Measurements from ENCODE around the gene ZNF516. TPM values are rescaled to one million over a fixed set of nuclear protein-coding genes. Genes with fewer than 3 reads are reported as not detected.

Gene ZNF516
- total and polyA plus RNA-seq, 10 of the 15 experiments (the other 5 are each of a cell fraction or from before 2014, with no cell fraction given), result 2.0 to 32.0 (median 8.3) TPM

DNA sequence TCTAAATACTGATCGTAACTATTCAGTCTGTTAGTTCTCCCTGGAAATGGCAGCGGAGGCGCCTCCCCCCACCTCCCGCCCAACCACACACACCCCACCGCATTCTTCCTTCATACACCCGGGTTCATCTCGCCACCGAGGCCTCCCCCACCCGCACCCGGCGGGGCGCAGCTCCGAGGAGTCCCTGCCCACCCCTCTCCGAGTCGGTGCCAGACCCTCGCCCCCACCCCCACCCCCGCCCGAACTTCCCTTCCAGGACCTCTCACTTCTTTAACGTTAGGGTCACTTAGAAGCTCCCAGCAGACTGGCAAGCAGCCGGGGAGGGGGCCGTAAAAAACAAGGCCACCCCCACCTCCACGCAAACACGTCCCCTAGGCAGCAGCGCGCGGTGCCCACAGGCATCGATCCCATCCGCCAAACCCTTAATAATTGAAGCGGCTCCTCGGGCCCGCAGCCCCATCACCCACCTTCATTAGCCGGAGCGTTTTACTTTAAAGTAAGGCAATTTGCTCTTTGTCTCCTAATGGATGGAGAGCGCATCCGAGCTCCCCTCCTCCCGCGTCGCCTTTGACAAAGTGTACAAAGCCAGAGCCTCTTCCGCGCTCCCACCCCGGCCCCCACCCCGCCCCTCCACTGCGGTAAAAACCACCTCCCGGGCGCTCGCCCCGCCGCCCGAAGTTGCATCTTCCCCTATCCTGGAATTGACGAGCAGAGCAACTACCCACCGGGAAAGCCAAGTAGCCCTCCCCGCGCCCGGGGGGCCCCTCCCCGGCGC lies 624 bp downstream of the ZNF516 start:
- FAIRE-seq (no peak), DNase-seq (ENCODE audit: low read depth, low spot score) (no peak), ATAC-seq (no peak)
- ChIA-PET POLR2A (interaction anchor here (0.6 to 1.0 kb wide), 2 partner anchors 9 to 20 kb away, joined by 3 read pairs; no protein-coding TSS in a partner anchor), RAD21 (ENCODE audit: unreplicated experiment) (no interaction called here), CTCF (interaction anchor here (1.7 kb wide), 1 partner anchor 96 kb away, joined by 4 read pairs; no protein-coding TSS in a partner anchor), SMC1A (ENCODE audit: uncharacterized antibody, unreplicated experiment) (interaction anchor here (2.4 kb wide), 1 partner anchor 11 kb away, joined by 6 read pairs; no protein-coding TSS in a partner anchor)
- Histone ChIP-seq H4K20me1 (ENCODE audit: control insufficient read depth, insufficient read depth) (no peaks in the 10 kb centered on the region), H3K79me2 (ENCODE audit: control insufficient read depth, insufficient read depth, low read length) (peaks cover 47% of the 10 kb centered on the region), H3K4me3 (peak overlapping the region; percentile 79), H3K9me3 (replicated peaks; ENCODE audit: control insufficient read depth, insufficient read depth, low read length) (no peaks in the 10 kb centered on the region), H3K36me3 (ENCODE audit: control insufficient read depth in 2 of 2, insufficient read depth in 2 of 2, low read length in 1 of 2) (no peaks in the 10 kb centered on the region), H2AFZ (ENCODE audit: control insufficient read depth, low read depth, low read length) (peak overlapping the region; percentile 35), H3K4me1 (ENCODE audit: control insufficient read depth, insufficient read depth, low read length) (peaks cover 9% of the 10 kb centered on the region; the same call in 1 of the 2 replicates), H3K27ac (ENCODE audit: control insufficient read depth, insufficient read depth) (peak overlapping the region; percentile 79), H3K9ac (ENCODE audit: control insufficient read depth, insufficient read depth, low read length) (peak overlapping the region; percentile 76), H3K27me3 (replicated peaks in 1 of 2; ENCODE audit: control insufficient read depth in 2 of 2, insufficient read depth in 2 of 2, low read length in 1 of 2) (no peaks in the 10 kb centered on the region), H3K4me2 (ENCODE audit: control insufficient read depth, insufficient read depth) (peak overlapping the region; percentile 87)
- no TSS peak for BruUV-seq (replicated peaks)
- intact Hi-C loops (cut with micrococcal nuclease; ENCODE audit: unreplicated experiment), result loop anchor here (5.0 to 10.0 kb wide), 5 partner anchors 82 to 2000 kb away; partner anchors contain the start of genes CNDP2, ZNF236 and ZNF407
- TF ChIP-seq, protein P1, sequence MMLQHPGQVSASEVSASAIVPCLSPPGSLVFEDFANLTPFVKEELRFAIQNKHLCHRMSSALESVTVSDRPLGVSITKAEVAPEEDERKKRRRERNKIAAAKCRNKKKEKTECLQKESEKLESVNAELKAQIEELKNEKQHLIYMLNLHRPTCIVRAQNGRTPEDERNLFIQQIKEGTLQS (IDR thresholded peaks at IDR 0.05; ENCODE audit: borderline replicate concordance, extremely low read depth, low read depth, low read length), result no peak
- peak in 1 of 2 experiments; percentile 16; a peak in 1 of 3 replicates for TF ChIP-seq EGR1 (IDR thresholded peaks at IDR 0.05; ENCODE audit: borderline replicate concordance in 1 of 2, low read depth in 2 of 2, low read length in 2 of 2)
- 0 out of 2 replicates have a peak, but pooled peaks have one; percentile 1 for TF ChIP-seq BCL11A (IDR thresholded peaks at IDR 0.05; ENCODE audit: low read depth, low read length)
- no peak for TF ChIP-seq KDM1A (IDR thresholded peaks at IDR 0.05; ENCODE audit: borderline replicate concordance)
- TF ChIP-seq TCF7 (IDR thresholded peaks at IDR 0.05; ENCODE audit: borderline replicate concordance), result 0 out of 2 replicates have a peak, but pooled peaks have one; percentile 19
- WGBS (ENCODE audit: insufficient coverage, insufficient replicate concordance, low lambda C conversion rate, missing lambda C conversion rate), result under 1% methylated on average over 31 of the region's 56 CpGs
- in situ Hi-C loops (cut with MboI), result no loop called here

Measured in GM12878 (cell line).